Mesendoderm (in vitro differentiated cells): ENCODE measurements around the gene RAB42.
"Not testable (repeated sequence)": the region's sequence is repeated elsewhere in the genome, so short reads cannot be mapped to it uniquely, and the experiment has no call there.

Source experiments
- DNase-seq: peaks from one replicate; pipeline ENCODE4 v3.0.0; 2013
- H2AK5ac ChIP-seq: 2 replicates; pipeline ENCODE4 v1.6.1; 2013; ENCODE audit warnings: low read length, inconsistent platforms
- H2BK120ac ChIP-seq: 2 replicates; pipeline ENCODE4 v1.6.1; 2013; ENCODE audit warnings: low read depth, mild to moderate bottlenecking, low read length, moderate library complexity, mixed read lengths
- H2BK15ac ChIP-seq: replicated peaks from 2 replicates; pipeline ENCODE4 v1.6.1; 2013; ENCODE audit warnings: low read depth, mild to moderate bottlenecking, moderate library complexity
- H2BK5ac ChIP-seq: 2 replicates; pipeline ENCODE4 v1.6.1; 2013; ENCODE audit warnings: low read length, inconsistent platforms
- H3K18ac ChIP-seq: 2 replicates; pipeline ENCODE4 v1.6.1; 2013; ENCODE audit warnings: mild to moderate bottlenecking, low read length, mixed read lengths
- H3K23ac ChIP-seq: one replicate; pipeline ENCODE4 v1.6.1; 2013; ENCODE audit warnings: low read length
- H3K27ac ChIP-seq: 2 replicates; pipeline ENCODE4 v1.5.1; 2013; ENCODE audit warnings: low read depth, mild to moderate bottlenecking, inconsistent platforms, low read length, moderate library complexity
- H3K27me3 ChIP-seq: 2 replicates; pipeline ENCODE4 v1.6.1; 2013; ENCODE audit warnings: low read length, control low read depth, mild to moderate bottlenecking, inconsistent platforms; ENCODE audit not compliant: insufficient read depth, poor library complexity
- H3K36me3 ChIP-seq: 2 replicates; pipeline ENCODE4 v1.6.1; 2013; ENCODE audit warnings: low read length, inconsistent platforms; ENCODE audit not compliant: control insufficient read depth, insufficient read depth
- H3K4ac ChIP-seq: one replicate; pipeline ENCODE4 v1.6.1; 2013; ENCODE audit warnings: low read depth, mild to moderate bottlenecking, low read length, moderate library complexity
- H3K4me1 ChIP-seq: 2 replicates; pipeline ENCODE4 v1.6.1; 2013; ENCODE audit warnings: low read depth, low read length, inconsistent platforms; ENCODE audit not compliant: control insufficient read depth
- H3K4me2 ChIP-seq: 2 replicates; pipeline ENCODE4 v1.6.1; 2013; ENCODE audit warnings: low read length
- H3K4me3 ChIP-seq: 2 replicates; pipeline ENCODE4 v1.5.1; 2013; ENCODE audit warnings: mild to moderate bottlenecking, low read length
- H3K56ac ChIP-seq: one replicate; pipeline ENCODE4 v1.6.1; 2013; ENCODE audit warnings: low read length
- H3K79me1 ChIP-seq: 2 replicates; pipeline ENCODE4 v1.6.1; 2013; ENCODE audit warnings: low read length, inconsistent platforms
- H3K79me2 ChIP-seq: 2 replicates; pipeline ENCODE4 v1.6.1; 2013; ENCODE audit warnings: mild to moderate bottlenecking, low read length; ENCODE audit not compliant: control insufficient read depth, insufficient read depth
- H3K9ac ChIP-seq: 2 replicates; pipeline ENCODE4 v1.6.1; 2013; ENCODE audit warnings: low read length, inconsistent platforms
- H4K5ac ChIP-seq: one replicate; pipeline ENCODE4 v1.6.1; 2013; ENCODE audit warnings: low read length
- H4K8ac ChIP-seq: one replicate; pipeline ENCODE4 v1.6.1; 2013; ENCODE audit warnings: low read depth, mild to moderate bottlenecking, control low read depth, low read length, moderate library complexity
- WGBS: extraction: QIAGEN DNeasy Blood & Tissue Kit; methylation state at CpG from one replicate; pipeline ENCODE4 v1.1.7; 2013; ENCODE audit warnings: low lambda C conversion rate, missing lambda C conversion rate; ENCODE audit not compliant: insufficient coverage; ENCODE audit errors: extremely low coverage; 5-methylcytosine and 5-hydroxymethylcytosine counted together

Gene RAB42

GRCh38 chr1:28579401-28579800 lies 12.7 kb upstream of the RAB42 start:
- H2BK15ac ChIP-seq: no peak overlapping the region
- H4K5ac ChIP-seq: no peak overlapping the region
- peak overlapping the region; percentile 59 for H3K56ac ChIP-seq
- H4K8ac ChIP-seq: no peak overlapping the region
- no peaks in the 10 kb centered on the region for H3K4me1 ChIP-seq
- DNase-seq: no peak
- H3K9ac ChIP-seq: peak overlapping the region; percentile 99
- no peak overlapping the region for H2BK5ac ChIP-seq
- no peak overlapping the region for H2BK120ac ChIP-seq
- no CpG with 5 or more reads among the region's 1 CpG for WGBS
- no peak overlapping the region for H2AK5ac ChIP-seq
- H3K27me3 ChIP-seq: no peaks in the 10 kb centered on the region
- no peak overlapping the region for H3K4ac ChIP-seq
- H3K23ac ChIP-seq: no peak overlapping the region
- H3K4me3 ChIP-seq: peak overlapping the region; percentile 37
- H3K79me2 ChIP-seq: peaks cover 24% of the 10 kb centered on the region
- no peak overlapping the region for H3K18ac ChIP-seq
- peaks cover 4% of the 10 kb centered on the region for H3K79me1 ChIP-seq
- peak overlapping the region; percentile 65 for H3K4me2 ChIP-seq
- H3K27ac ChIP-seq: no peak overlapping the region
- H3K36me3 ChIP-seq: peaks cover 15% of the 10 kb centered on the region

DNA sequence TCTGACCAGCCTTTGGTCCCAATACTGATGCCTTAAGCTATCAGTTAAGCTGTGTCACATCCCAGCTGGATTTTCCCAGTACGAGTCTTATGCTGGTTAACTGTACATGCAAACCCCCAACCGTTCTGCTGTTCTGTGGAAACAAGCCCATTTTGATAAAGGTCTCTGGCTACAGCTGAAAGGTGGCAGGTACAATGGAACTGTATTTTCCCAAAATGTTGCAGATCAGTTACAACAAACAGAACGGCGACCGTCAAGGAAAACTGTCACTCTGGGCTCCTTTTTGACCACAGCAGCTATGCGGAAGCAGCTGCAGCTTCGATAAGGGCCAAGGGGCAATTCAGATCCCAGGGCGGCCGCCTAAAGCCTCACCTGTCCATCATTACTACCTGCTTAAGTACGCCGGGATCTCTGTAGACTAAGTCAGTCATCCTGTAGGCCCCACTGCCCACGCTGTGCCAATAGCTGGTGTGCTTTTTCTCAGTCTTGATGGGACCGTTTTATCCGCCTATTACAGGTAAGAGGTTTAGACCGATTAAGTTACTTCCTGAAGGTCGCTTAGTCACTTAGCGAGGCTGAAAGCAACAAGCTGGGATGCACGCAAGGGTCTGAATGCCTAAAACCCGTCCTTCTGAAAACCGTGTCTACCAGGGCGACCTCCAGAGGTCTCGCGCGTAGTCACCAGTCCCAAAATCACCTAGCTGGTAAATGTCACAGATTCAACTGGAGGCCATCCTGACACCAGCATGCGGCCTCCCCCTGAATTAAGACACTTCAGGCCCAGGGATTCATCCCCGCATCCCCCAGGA lies 11.1 kb upstream of the RAB42 start:
- Histone ChIP-seq H2BK5ac (peak overlapping the region; percentile 51), H4K5ac (no peak overlapping the region), H2AK5ac (no peak overlapping the region), H3K23ac (peak overlapping the region; percentile 20), H3K27me3 (no peaks in the 10 kb centered on the region), H3K4me3 (peak overlapping the region; percentile 97), H3K4ac (no peak overlapping the region), H3K79me2 (peaks cover 24% of the 10 kb centered on the region), H3K79me1 (peaks cover 4% of the 10 kb centered on the region), H3K18ac (peak overlapping the region; percentile 40), H3K9ac (peak overlapping the region; percentile 99), H2BK120ac (no peak overlapping the region), H4K8ac (no peak overlapping the region), H3K4me1 (no peaks in the 10 kb centered on the region), H3K27ac (peak overlapping the region; percentile 22), H3K56ac (peak overlapping the region; percentile 95), H2BK15ac (no peak overlapping the region), H3K4me2 (peak overlapping the region; percentile 98), H3K36me3 (peaks cover 15% of the 10 kb centered on the region)
- WGBS: no CpG with 5 or more reads among the region's 26 CpGs
- DNase-seq: peak; percentile 75

- H2BK15ac ChIP-seq: no peak overlapping the region
- H3K4ac ChIP-seq: no peak overlapping the region
- no CpG with 5 or more reads among the region's 75 CpGs for WGBS
- H3K18ac ChIP-seq: peak overlapping the region; percentile 40
- H3K4me2 ChIP-seq: peak overlapping the region; percentile 98
- H3K56ac ChIP-seq: peak overlapping the region; percentile 95
- no peak overlapping the region for H4K8ac ChIP-seq
- H3K27me3 ChIP-seq: no peaks in the 10 kb centered on the region
- peak overlapping the region; percentile 18 for H3K27ac ChIP-seq
- peak overlapping the region; percentile 97 for H3K4me3 ChIP-seq
- H3K79me2 ChIP-seq: peaks cover 24% of the 10 kb centered on the region
- H3K4me1 ChIP-seq: no peaks in the 10 kb centered on the region
- H2AK5ac ChIP-seq: no peak overlapping the region
- peak overlapping the region; percentile 51 for H2BK5ac ChIP-seq
- peaks cover 15% of the 10 kb centered on the region for H3K36me3 ChIP-seq
- peak; percentile 96 for DNase-seq
- peak overlapping the region; percentile 20 for H3K23ac ChIP-seq
- peak overlapping the region; percentile 99 for H3K9ac ChIP-seq
- H4K5ac ChIP-seq: no peak overlapping the region
- no peak overlapping the region for H2BK120ac ChIP-seq
- H3K79me1 ChIP-seq: peaks cover 4% of the 10 kb centered on the region
Observed at GRCh38 chr1:28581531-28582247, 10.4 kb upstream of the RAB42 start.

DNA sequence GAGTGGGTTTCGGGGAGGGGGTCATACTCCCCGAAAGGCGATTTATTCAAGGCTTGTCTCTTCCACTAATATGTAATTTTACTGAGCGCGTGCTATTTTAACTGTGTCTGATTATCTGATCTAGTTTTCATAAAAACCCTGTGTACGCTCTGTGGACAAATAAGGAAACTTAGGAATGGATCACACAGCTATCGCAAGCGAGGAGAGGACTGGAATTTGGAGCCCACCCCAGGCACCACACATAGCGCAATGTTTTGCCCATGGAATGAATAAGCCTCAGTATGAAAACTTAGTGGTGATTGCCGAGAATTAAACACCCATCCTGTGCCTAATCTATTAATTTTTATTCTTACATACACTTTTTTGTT lies 9.8 kb upstream of the RAB42 start:
- no peak overlapping the region for H3K27ac ChIP-seq
- no peak overlapping the region for H3K18ac ChIP-seq
- no peak overlapping the region for H4K5ac ChIP-seq
- no peak overlapping the region for H3K23ac ChIP-seq
- H2BK5ac ChIP-seq: no peak overlapping the region
- H2AK5ac ChIP-seq: no peak overlapping the region
- no CpG with 5 or more reads among the region's 10 CpGs for WGBS
- no peak overlapping the region for H4K8ac ChIP-seq
- peaks cover 15% of the 10 kb centered on the region for H3K36me3 ChIP-seq
- peaks cover 4% of the 10 kb centered on the region for H3K79me1 ChIP-seq
- peaks cover 24% of the 10 kb centered on the region for H3K79me2 ChIP-seq
- peak overlapping the region; percentile 40 for H3K4me2 ChIP-seq
- H2BK120ac ChIP-seq: no peak overlapping the region
- H3K56ac ChIP-seq: peak overlapping the region; percentile 83
- H3K9ac ChIP-seq: peak overlapping the region; percentile 58
- H3K27me3 ChIP-seq: no peaks in the 10 kb centered on the region
- no peak for DNase-seq
- H3K4me1 ChIP-seq: no peaks in the 10 kb centered on the region
- H3K4me3 ChIP-seq: peak overlapping the region; percentile 6
- H3K4ac ChIP-seq: no peak overlapping the region
- no peak overlapping the region for H2BK15ac ChIP-seq

DNA sequence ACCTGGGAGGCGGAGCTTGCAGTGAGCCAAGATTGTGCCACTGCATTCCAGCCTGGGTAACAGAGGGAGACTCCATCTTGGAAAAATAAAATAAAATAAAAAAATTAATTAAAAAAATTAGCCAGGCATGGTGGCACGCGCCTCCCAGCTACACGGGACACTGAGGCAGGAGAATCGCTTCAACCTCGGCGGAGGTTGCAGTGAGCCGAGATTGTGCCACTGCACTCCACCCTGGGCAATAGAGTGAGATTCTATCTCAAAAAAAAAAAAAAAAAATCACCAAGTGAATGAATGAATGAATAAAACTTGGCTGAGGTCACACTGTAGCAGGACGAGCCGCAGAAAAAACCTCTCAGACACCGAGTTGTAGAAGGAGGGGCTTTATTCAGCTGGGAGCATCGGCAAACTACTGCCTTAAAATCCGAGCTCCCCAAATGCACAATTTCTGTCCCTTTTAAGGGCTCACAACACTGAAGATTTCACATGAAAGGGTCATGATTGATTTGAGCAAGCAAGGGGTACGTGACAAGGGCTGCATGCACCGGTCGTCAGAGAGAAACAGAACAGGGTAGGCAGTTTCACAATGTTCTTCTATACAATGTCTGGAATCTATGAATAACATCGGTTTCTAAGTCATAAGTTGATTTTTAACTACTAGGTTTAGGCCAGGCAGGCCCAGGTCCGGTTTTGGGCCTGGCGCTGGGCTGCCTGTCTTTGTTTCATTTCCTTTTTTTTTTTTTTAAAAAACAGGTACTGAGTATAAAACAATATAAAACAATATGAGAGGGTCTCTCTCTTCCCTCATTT lies 5.3 kb upstream of the RAB42 start:
- H4K5ac ChIP-seq, H3K4ac ChIP-seq, H3K18ac ChIP-seq, H3K27ac ChIP-seq, H4K8ac ChIP-seq, H3K4me3 ChIP-seq, H3K79me2 ChIP-seq, H2BK120ac ChIP-seq, H3K9ac ChIP-seq, H3K27me3 ChIP-seq, H2BK5ac ChIP-seq, H2AK5ac ChIP-seq, H3K79me1 ChIP-seq, H2BK15ac ChIP-seq, H3K56ac ChIP-seq, H3K4me2 ChIP-seq, H3K36me3 ChIP-seq, H3K23ac ChIP-seq, DNase-seq, H3K4me1 ChIP-seq: not testable (repeated sequence)
- WGBS: no CpG with 5 or more reads among the region's 19 CpGs
